Caco-2 (cell line): ENCODE data around the gene GTF3C1. TPM values are rescaled to one million over a fixed set of nuclear protein-coding genes. Genes with fewer than 3 reads are reported as not detected.

Source experiments
- BruUV-seq: library from RNA; stranded (reverse); fragments of 400-500 nt; replicated peaks from 2 replicates; lab custom pipeline; 2021; lab: Mats Ljungman, UMichigan
- CTCF ChIA-PET: fragments of 300-600 bp; sonication (Branson Sonifier 250); formaldehyde crosslinking; loops from one replicate; lab custom pipeline; 2022; ENCODE audit warnings: antibody characterized with exemption; lab: Charles Lee
- POLR2A ChIA-PET: fragments of 300-600 bp; sonication (Branson Sonifier 250); formaldehyde crosslinking; loops from one replicate; lab custom pipeline; 2022; ENCODE audit warnings: antibody characterized with exemption; lab: Charles Lee
- DNase-seq, 2 experiments: peaks; one replicate each; pipeline versions ENCODE4 v3.0.0 to v3.0.0-alpha.2; 2020 to 2022
- H3K27me3 ChIP-seq: replicated peaks from 2 replicates; pipeline ENCODE4 v1.6.0; 2011; ENCODE audit warnings: low read length; ENCODE audit not compliant: control insufficient read depth, insufficient read depth
- H3K36me3 ChIP-seq: 2 replicates; pipeline ENCODE4 v1.5.1; 2011; ENCODE audit warnings: low read length; ENCODE audit not compliant: control insufficient read depth, insufficient read depth
- H3K4me1 ChIP-seq: fragments of 250-450 bp; sonication (Bioruptor Pico); 2 replicates; pipeline ENCODE4 v1.5.1; 2020; ENCODE audit warnings: mild to moderate bottlenecking
- H3K4me3 ChIP-seq: 2 replicates; pipeline ENCODE4 v1.5.1; 2011; ENCODE audit warnings: low read depth, mild to moderate bottlenecking, control low read depth, low read length
- H3K9me3 ChIP-seq: fragments of 250-450 bp; sonication (Bioruptor Pico); 2 replicates; pipeline ENCODE4 v1.5.1; 2020; ENCODE audit warnings: mild to moderate bottlenecking, moderate library complexity
- H3K27ac Mint-ChIP-seq: one replicate; pipeline ENCODE4 v1.8.0; 2022; ENCODE audit warnings: mixed read lengths; ENCODE audit not compliant: unreplicated experiment
- H3K27me3 Mint-ChIP-seq: one replicate; pipeline ENCODE4 v1.8.0; 2022; ENCODE audit warnings: mixed read lengths; ENCODE audit not compliant: insufficient read depth, unreplicated experiment
- H3K36me3 Mint-ChIP-seq: one replicate; pipeline ENCODE4 v1.8.0; 2022; ENCODE audit warnings: mild to moderate bottlenecking, mixed read lengths; ENCODE audit not compliant: insufficient read depth, unreplicated experiment
- H3K4me1 Mint-ChIP-seq: one replicate; pipeline ENCODE4 v1.8.0; 2022; ENCODE audit warnings: low read depth, mixed read lengths; ENCODE audit not compliant: unreplicated experiment
- H3K4me3 Mint-ChIP-seq: one replicate; pipeline ENCODE4 v1.8.0; 2022; ENCODE audit warnings: mild to moderate bottlenecking, moderate library complexity, mixed read lengths; ENCODE audit not compliant: unreplicated experiment
- H3K9me3 Mint-ChIP-seq: one replicate; pipeline ENCODE4 v1.8.0; 2022; ENCODE audit warnings: mixed read lengths; ENCODE audit not compliant: unreplicated experiment
- intact Hi-C: fragments of 100-400 bp; cut with micrococcal nuclease; formaldehyde crosslinking; loops from one replicate; pipeline ENCODE4 v1.10.0; 2022; ENCODE audit not compliant: unreplicated experiment
- total RNA-seq: library from RNA; stranded (reverse); gene quantifications from 2 replicates; pipeline ENCODE4 v1.2.3, GENCODE V29; 2022
- TF ChIP-seq, protein P1 (sequence below), 2 experiments: fragments of 200-600 bp in 1 of 2; IDR thresholded peaks; 1 replicate in 1 of 2; 2 replicates in 1 of 2; pipeline versions ENCODE4 v1.5.1 to v1.8.0; 2011 to 2022; ENCODE audit warnings: antibody characterized with exemption in 1 of 2, control low read depth in 1 of 2, inconsistent platforms in 1 of 2, low read depth in 1 of 2, low read length in 1 of 2, mild to moderate bottlenecking in 1 of 2, moderate library complexity in 1 of 2; ENCODE audit not compliant: insufficient read depth in 1 of 2, severe bottlenecking in 1 of 2, unreplicated experiment in 1 of 2

Gene GTF3C1
- total RNA-seq, 1 experiment from 2014 or later: 67.7 TPM

DNA sequence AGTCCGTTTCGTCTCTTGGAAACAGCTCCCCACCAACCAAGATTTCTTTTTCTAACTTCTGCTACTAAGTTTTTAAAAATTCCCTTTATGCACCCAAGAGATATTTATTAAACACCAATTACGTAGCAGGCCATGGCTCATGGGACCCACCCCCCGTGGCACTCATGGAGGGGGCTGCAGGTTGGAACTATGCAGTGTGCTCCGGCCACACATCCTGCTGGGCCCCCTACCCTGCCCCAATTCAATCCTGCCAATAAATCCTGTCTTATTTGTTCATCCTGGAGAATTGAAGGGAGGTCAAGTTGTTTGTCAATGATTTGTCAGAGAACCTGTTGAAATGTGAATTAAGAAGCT is 99.5 kb downstream of the GTF3C1 start:
- intact Hi-C loops: no loop called here
- ChIA-PET CTCF (interaction anchor here (0.6 to 1.2 kb wide), 2 partner anchors 75 to 194 kb away, joined by 3 to 4 read pairs; no protein-coding TSS in a partner anchor), POLR2A (no interaction called here)
- BruUV-seq: no TSS peak
- Mint-ChIP-seq H3K4me3 (no peak overlapping the region), H3K36me3 (no peaks in the 10 kb centered on the region), H3K27ac (no peak overlapping the region), H3K4me1 (no peaks in the 10 kb centered on the region), H3K27me3 (no peaks in the 10 kb centered on the region), H3K9me3 (no peaks in the 10 kb centered on the region)
- TF ChIP-seq, protein P1, sequence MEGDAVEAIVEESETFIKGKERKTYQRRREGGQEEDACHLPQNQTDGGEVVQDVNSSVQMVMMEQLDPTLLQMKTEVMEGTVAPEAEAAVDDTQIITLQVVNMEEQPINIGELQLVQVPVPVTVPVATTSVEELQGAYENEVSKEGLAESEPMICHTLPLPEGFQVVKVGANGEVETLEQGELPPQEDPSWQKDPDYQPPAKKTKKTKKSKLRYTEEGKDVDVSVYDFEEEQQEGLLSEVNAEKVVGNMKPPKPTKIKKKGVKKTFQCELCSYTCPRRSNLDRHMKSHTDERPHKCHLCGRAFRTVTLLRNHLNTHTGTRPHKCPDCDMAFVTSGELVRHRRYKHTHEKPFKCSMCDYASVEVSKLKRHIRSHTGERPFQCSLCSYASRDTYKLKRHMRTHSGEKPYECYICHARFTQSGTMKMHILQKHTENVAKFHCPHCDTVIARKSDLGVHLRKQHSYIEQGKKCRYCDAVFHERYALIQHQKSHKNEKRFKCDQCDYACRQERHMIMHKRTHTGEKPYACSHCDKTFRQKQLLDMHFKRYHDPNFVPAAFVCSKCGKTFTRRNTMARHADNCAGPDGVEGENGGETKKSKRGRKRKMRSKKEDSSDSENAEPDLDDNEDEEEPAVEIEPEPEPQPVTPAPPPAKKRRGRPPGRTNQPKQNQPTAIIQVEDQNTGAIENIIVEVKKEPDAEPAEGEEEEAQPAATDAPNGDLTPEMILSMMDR (IDR thresholded peaks at IDR 0.05; ENCODE audit: insufficient read depth in 1 of 2, low read depth in 1 of 2, low read length in 1 of 2, severe bottlenecking in 1 of 2, unreplicated experiment in 1 of 2): no peak
- Histone ChIP-seq H3K9me3 (no peaks in the 10 kb centered on the region), H3K27me3 (no peaks in the 10 kb centered on the region), H3K4me3 (no peak overlapping the region), H3K4me1 (no peaks in the 10 kb centered on the region), H3K36me3 (no peaks in the 10 kb centered on the region)
- DNase-seq: no peak

DNA sequence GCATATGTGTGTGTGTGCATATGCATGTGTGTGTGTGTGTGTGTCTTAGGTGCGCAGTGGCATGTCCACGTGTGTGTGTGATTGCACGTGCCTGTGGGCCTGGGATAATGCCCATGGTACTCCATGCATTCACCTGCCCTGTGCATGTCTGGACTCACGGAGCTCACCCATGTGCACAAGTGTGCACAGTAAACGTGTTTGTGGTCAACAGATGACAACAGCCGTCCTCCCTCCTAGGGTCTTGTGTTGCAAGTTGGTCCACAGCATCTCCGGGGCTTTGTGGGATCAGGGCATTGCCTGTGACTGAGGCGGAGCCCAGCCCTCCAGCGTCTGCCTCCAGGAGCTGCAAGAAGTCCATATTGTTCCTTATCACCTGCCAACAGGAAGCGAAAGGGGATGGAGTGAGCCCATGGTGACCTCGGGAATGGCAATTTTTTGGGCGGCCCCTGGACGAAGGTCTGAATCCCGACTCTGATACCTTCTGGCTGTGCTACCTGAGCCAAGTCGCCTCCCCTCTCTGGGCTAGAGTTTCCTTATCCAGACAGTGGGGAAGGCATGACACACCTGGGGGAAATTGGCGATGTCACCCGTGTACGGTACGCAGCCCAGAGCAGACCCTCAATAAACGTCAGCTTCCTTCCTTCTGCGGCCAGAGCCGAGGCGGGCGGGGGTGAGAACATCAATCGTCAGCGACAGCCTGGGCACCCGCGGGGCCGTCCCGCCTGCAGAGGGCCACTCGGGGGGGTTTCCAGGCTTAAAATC is 100.1 kb downstream of the GTF3C1 start:
- H3K36me3 Mint-ChIP-seq: no peaks in the 10 kb centered on the region
- CTCF ChIA-PET: interaction anchor here (0.6 to 1.2 kb wide), 2 partner anchors 75 to 194 kb away, joined by 3 to 4 read pairs; no protein-coding TSS in a partner anchor

DNA sequence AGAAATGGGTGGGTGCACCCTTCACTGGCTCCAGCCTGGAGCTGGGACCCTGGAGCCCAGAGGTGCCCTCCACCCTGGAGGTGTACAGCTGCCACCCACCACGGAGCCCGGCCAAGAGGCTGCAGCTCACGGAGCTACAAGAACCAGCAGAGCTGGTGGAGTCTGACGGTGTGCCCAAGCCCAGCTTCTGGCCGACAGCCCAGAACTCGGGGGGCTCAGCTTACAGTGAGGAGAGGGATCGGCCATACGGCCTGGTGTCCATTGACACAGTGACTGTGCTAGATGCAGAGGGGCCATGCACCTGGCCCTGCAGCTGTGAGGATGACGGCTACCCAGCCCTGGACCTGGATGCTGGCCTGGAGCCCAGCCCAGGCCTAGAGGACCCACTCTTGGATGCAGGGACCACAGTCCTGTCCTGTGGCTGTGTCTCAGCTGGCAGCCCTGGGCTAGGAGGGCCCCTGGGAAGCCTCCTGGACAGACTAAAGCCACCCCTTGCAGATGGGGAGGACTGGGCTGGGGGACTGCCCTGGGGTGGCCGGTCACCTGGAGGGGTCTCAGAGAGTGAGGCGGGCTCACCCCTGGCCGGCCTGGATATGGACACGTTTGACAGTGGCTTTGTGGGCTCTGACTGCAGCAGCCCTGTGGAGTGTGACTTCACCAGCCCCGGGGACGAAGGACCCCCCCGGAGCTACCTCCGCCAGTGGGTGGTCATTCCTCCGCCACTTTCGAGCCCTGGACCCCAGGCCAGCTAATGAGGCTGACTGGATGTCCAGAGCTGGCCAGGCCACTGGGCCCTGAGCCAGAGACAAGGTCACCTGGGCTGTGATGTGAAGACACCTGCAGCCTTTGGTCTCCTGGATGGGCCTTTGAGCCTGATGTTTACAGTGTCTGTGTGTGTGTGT is 100.9 kb downstream of the GTF3C1 start:
- no peak for DNase-seq
- Mint-ChIP-seq H3K27ac (no peak overlapping the region), H3K4me1 (no peaks in the 10 kb centered on the region), H3K4me3 (no peak overlapping the region), H3K9me3 (no peaks in the 10 kb centered on the region), H3K27me3 (no peaks in the 10 kb centered on the region), H3K36me3 (no peaks in the 10 kb centered on the region)
- no TSS peak for BruUV-seq
- TF ChIP-seq, protein P1 (IDR thresholded peaks at IDR 0.05; ENCODE audit: insufficient read depth in 1 of 2, low read depth in 1 of 2, low read length in 1 of 2, severe bottlenecking in 1 of 2, unreplicated experiment in 1 of 2): no peak
- Histone ChIP-seq H3K9me3 (peaks cover 3% of the 10 kb centered on the region; the same call in 1 of the 2 replicates), H3K27me3 (no peaks in the 10 kb centered on the region), H3K4me1 (no peaks in the 10 kb centered on the region), H3K4me3 (no peak overlapping the region), H3K36me3 (no peaks in the 10 kb centered on the region)
- POLR2A ChIA-PET: no interaction called here
- CTCF ChIA-PET: no interaction called here
- intact Hi-C loops: no loop called here

More for the DNA sequence above, 100.1 kb downstream of the GTF3C1 start:
- no peak for DNase-seq
- no peaks in the 10 kb centered on the region for H3K4me1 ChIP-seq
- no peaks in the 10 kb centered on the region for H3K4me1 Mint-ChIP-seq
- POLR2A ChIA-PET: no interaction called here
- H3K9me3 Mint-ChIP-seq: no peaks in the 10 kb centered on the region
- no peak overlapping the region for H3K27ac Mint-ChIP-seq
- no peak overlapping the region for H3K4me3 Mint-ChIP-seq
- H3K9me3 ChIP-seq: peaks cover 3% of the 10 kb centered on the region; the same call in 1 of the 2 replicates
- no peak overlapping the region for H3K4me3 ChIP-seq
- H3K36me3 ChIP-seq: no peaks in the 10 kb centered on the region
- TF ChIP-seq, protein P1 (IDR thresholded peaks at IDR 0.05; ENCODE audit: insufficient read depth in 1 of 2, low read depth in 1 of 2, low read length in 1 of 2, severe bottlenecking in 1 of 2, unreplicated experiment in 1 of 2): no peak
- BruUV-seq: no TSS peak
- intact Hi-C loops: no loop called here
- no peaks in the 10 kb centered on the region for H3K27me3 Mint-ChIP-seq
- no peaks in the 10 kb centered on the region for H3K27me3 ChIP-seq
